DOHH2 (cell line): ENCODE data around the gene VPS54.

Source experiments
- H3F3A ChIP-seq: fragments of 200-600 bp; sonication (generic), shearing (Covaris generic); 2 replicates; pipeline ENCODE4 v1.6.0; 2016; ENCODE audit warnings: antibody characterized with exemption, mild to moderate bottlenecking; ENCODE audit not compliant: control insufficient read depth, insufficient read depth
- H3K27ac ChIP-seq: fragments of 200-600 bp; sonication (generic); 2 replicates; pipeline ENCODE4 v1.5.1; 2014; ENCODE audit warnings: low read depth, mild to moderate bottlenecking, low read length, moderate library complexity
- H3K27me3 ChIP-seq: fragments of 200-600 bp; sonication (generic); 2 replicates; pipeline ENCODE4 v1.6.1; 2014; ENCODE audit warnings: mild to moderate bottlenecking, low read length, mixed read lengths; ENCODE audit not compliant: control insufficient read depth
- H3K36me3 ChIP-seq: fragments of 200-600 bp; sonication (generic); 2 replicates; pipeline ENCODE4 v1.6.1; 2014; ENCODE audit warnings: mild to moderate bottlenecking, low read length, moderate library complexity, mixed read lengths; ENCODE audit not compliant: control insufficient read depth
- H3K4me1 ChIP-seq: fragments of 200-600 bp; sonication (generic); 2 replicates; pipeline ENCODE4 v1.6.1; 2014; ENCODE audit warnings: mild to moderate bottlenecking, low read length, mixed read lengths; ENCODE audit not compliant: control insufficient read depth
- H3K4me2 ChIP-seq: fragments of 200-600 bp; sonication (generic); 2 replicates; pipeline ENCODE4 v1.6.0; 2014; ENCODE audit warnings: mild to moderate bottlenecking, low read length, moderate library complexity
- H3K4me3 ChIP-seq: fragments of 200-600 bp; sonication (generic); 2 replicates; pipeline ENCODE4 v1.5.1; 2014; ENCODE audit warnings: mild to moderate bottlenecking, low read length, mixed read lengths
- H3K79me2 ChIP-seq: fragments of 200-600 bp; sonication (generic); 2 replicates; pipeline ENCODE4 v1.6.1; 2014; ENCODE audit warnings: mild to moderate bottlenecking, low read length, mixed read lengths; ENCODE audit not compliant: control insufficient read depth
- H3K9me2 ChIP-seq: fragments of 200-600 bp; sonication (generic); replicated peaks from 2 replicates; pipeline ENCODE4 v1.6.1; 2014; ENCODE audit warnings: mild to moderate bottlenecking, low read length, mixed read lengths; ENCODE audit not compliant: control insufficient read depth
- H3K9me3 ChIP-seq: fragments of 200-600 bp; sonication (generic); 2 replicates; pipeline ENCODE4 v1.6.1; 2014; ENCODE audit warnings: antibody characterized with exemption, low read length, mixed read lengths; ENCODE audit not compliant: control insufficient read depth, insufficient read depth
- H4K20me1 ChIP-seq: fragments of 200-600 bp; sonication (generic); 2 replicates; pipeline ENCODE4 v1.6.0; 2014; ENCODE audit warnings: low read depth, mild to moderate bottlenecking, antibody characterized with exemption, low read length, moderate library complexity; ENCODE audit not compliant: control insufficient read depth, insufficient read depth
- EZH2phosphoT487 ChIP-seq: fragments of 200-600 bp; sonication (generic); IDR thresholded peaks from 2 replicates; pipeline ENCODE4 v1.6.1; 2017; ENCODE audit warnings: borderline replicate concordance, mild to moderate bottlenecking, antibody characterized with exemption, low read length, moderate library complexity, mixed read lengths
- TF ChIP-seq, protein P1 (sequence below): fragments of 200-600 bp; sonication (generic); IDR thresholded peaks from one replicate; pipeline ENCODE4 v1.5.1; 2014; ENCODE audit warnings: antibody characterized with exemption, mild to moderate bottlenecking, low read depth, low read length; ENCODE audit not compliant: poor library complexity, severe bottlenecking

The VPS54 gene

DNA sequence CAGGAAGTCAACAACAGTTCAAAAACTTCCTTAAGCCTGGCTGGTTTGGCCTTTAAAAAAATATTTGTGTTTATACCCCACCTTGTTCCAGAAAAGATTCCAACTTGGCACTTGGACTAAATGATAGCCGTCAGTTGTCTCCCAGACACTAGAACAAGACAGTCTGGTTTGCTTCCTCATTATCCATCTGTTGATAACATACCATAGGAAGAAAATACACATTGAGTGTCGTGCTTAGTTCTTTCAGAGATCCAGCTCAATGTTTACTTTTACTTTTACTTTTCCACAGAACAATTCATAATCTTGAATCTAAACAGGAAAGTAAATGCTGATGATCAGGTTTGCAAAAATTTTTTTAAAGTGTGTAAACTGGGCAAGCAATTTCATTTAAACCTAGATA lies 2.4 kb upstream of the VPS54 start:
- Histone ChIP-seq H3K27me3 (no peaks in the 10 kb centered on the region), H4K20me1 (no peaks in the 10 kb centered on the region; the same call in 1 of the 2 replicates), H3K9me3 (no peaks in the 10 kb centered on the region), H3K4me1 (peaks cover 35% of the 10 kb centered on the region), H3K9me2 (no peaks in the 10 kb centered on the region), H3K27ac (no peak overlapping the region), H3K36me3 (no peaks in the 10 kb centered on the region), H3F3A (peaks cover 10% of the 10 kb centered on the region), H3K4me3 (no peak overlapping the region), H3K79me2 (peaks cover 25% of the 10 kb centered on the region), H3K4me2 (no peak overlapping the region)
- TF ChIP-seq, protein P1, sequence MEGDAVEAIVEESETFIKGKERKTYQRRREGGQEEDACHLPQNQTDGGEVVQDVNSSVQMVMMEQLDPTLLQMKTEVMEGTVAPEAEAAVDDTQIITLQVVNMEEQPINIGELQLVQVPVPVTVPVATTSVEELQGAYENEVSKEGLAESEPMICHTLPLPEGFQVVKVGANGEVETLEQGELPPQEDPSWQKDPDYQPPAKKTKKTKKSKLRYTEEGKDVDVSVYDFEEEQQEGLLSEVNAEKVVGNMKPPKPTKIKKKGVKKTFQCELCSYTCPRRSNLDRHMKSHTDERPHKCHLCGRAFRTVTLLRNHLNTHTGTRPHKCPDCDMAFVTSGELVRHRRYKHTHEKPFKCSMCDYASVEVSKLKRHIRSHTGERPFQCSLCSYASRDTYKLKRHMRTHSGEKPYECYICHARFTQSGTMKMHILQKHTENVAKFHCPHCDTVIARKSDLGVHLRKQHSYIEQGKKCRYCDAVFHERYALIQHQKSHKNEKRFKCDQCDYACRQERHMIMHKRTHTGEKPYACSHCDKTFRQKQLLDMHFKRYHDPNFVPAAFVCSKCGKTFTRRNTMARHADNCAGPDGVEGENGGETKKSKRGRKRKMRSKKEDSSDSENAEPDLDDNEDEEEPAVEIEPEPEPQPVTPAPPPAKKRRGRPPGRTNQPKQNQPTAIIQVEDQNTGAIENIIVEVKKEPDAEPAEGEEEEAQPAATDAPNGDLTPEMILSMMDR = no peak
- no peak for TF ChIP-seq EZH2phosphoT487

DNA sequence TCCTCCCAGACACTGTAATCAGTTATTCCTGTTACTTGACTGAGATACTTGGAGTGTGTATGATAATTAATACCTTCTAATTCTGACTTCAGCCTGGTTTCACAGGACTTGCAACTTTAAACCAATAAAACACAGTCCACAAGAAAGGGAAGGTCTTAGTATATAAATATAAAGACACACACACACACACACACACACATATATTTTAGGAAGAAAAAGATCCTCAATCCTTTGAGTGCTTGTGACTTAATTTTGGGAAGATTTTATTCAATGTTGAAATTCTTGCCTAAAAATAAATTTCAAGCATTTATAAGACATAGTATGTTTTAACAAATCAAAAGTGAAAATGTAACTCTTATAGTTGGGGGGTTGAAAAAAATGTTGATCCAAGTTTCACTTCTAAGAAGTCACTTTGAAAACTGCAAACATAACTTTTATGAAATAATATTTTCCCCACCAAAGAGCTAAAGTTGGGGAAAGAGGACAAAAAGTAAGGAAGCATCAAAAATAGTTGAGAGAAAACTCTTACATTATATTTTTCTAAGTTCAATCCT lies 824 bp upstream of the VPS54 start:
- Histone ChIP-seq H3K9me3 (no peaks in the 10 kb centered on the region), H3K27me3 (no peaks in the 10 kb centered on the region), H3K27ac (peak overlapping the region; percentile 45), H3K4me2 (peak overlapping the region; percentile 95), H3K79me2 (peaks cover 40% of the 10 kb centered on the region), H3K36me3 (no peaks in the 10 kb centered on the region), H3K4me1 (peaks cover 31% of the 10 kb centered on the region), H3K9me2 (no peaks in the 10 kb centered on the region), H3K4me3 (peak overlapping the region; percentile 75), H4K20me1 (no peaks in the 10 kb centered on the region; the same call in 1 of the 2 replicates), H3F3A (peaks cover 17% of the 10 kb centered on the region)
- no peak for TF ChIP-seq EZH2phosphoT487
- TF ChIP-seq, protein P1 = no peak

DNA sequence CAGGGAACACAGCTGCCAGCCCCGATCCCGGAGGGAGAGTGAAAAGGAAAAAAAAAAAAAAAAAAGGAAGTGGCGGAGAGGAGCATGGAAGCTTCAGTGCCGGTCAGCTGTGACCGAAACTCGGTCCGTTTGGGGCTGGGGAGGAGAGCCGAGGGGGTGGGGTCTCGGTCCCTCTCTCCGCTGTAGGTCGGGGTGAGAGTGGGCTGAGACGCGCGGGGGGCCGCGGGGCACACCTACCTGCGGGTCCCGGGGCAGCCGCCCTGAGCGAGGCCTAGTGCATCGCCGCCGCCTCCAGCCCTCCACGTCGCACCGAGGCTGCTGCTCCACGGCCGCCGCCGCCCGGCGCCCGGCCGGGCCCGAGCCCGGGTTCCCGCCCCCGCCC lies 536 bp downstream of the VPS54 start:
- Histone ChIP-seq H3K9me3 (no peaks in the 10 kb centered on the region), H3F3A (peaks cover 17% of the 10 kb centered on the region), H3K79me2 (peaks cover 51% of the 10 kb centered on the region), H3K4me1 (peaks cover 27% of the 10 kb centered on the region), H3K9me2 (no peaks in the 10 kb centered on the region), H3K36me3 (no peaks in the 10 kb centered on the region), H4K20me1 (no peaks in the 10 kb centered on the region; the same call in 1 of the 2 replicates), H3K4me3 (peak overlapping the region; percentile 75), H3K27me3 (no peaks in the 10 kb centered on the region), H3K4me2 (peak overlapping the region; percentile 95), H3K27ac (peak overlapping the region; percentile 45)
- no peak for TF ChIP-seq EZH2phosphoT487
- TF ChIP-seq, protein P1 = no peak
